Epithelial cell of proximal tubule (primary cell): Measurements from ENCODE around the gene GRIA4. TPM values are rescaled to one million over a fixed set of nuclear protein-coding genes. Genes with fewer than 3 reads are reported as not detected.

Source experiments
- DNase-seq: peaks from one replicate; pipeline ENCODE4 v3.0.0-alpha.2; 2011; ENCODE audit warnings: low read depth
- H3K4me3 ChIP-seq: 2 replicates; pipeline ENCODE4 v1.5.1; 2011; ENCODE audit warnings: low read depth, mild to moderate bottlenecking, low read length
- CTCF ChIP-seq: conservative IDR thresholded peaks from 2 replicates; pipeline ENCODE4 v1.5.1; 2012; ENCODE audit warnings: low read depth, mild to moderate bottlenecking, low read length
- total RNA-seq: library from RNA; depleted of rRNA; stranded (reverse); fragments of >200 nt; gene quantifications from 2 replicates; pipeline ENCODE4 v1.2.3, GENCODE V29; 2015

The GRIA4 gene
- total RNA-seq, 1 donor from 2014 or later = 0.69 TPM

- no peak for DNase-seq
- no peak overlapping the region for H3K4me3 ChIP-seq
- TF ChIP-seq CTCF = no peak
Observed at GRCh38 chr11:105690467-105690866, 80.6 kb downstream of the GRIA4 start.

DNA sequence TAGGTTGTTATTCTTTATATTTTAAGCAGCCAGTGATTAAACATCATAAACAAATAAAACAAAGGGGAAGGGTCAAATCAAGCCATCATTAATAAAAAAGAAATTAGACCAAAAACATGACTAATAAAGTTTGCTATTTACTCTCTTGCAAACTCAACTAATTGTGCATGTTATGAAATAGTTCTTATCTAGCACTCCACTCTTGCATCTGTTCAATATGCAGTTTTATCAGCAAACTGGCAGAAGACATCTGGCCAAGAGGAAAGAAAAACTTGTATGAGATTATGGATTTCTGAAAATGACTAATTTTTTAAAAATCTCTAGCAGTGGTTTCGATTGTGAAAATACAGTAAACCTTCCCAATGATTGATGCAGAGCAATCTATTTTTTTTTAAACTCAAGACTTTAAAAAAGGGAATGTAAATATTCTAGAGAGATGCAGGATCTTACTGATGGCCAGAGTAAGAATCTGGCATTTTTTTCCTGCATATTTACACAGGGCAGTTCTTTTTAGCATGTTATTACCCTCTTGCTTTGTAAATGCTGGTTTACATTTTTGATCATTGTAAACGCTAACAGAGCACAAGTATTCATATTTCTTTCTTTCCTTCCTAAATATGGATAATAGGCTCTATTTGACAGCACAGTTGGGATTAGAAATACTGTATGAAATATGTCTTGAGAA is 83.3 kb downstream of the GRIA4 start:
- TF ChIP-seq CTCF = no peak
- no peak for DNase-seq

GRCh38 chr11:105696000-105696399 is 86.1 kb downstream of the GRIA4 start:
- DNase-seq = no peak
- no peak for TF ChIP-seq CTCF
- no peak overlapping the region for H3K4me3 ChIP-seq

More for the DNA sequence above, 83.3 kb downstream of the GRIA4 start:
- no peak overlapping the region for H3K4me3 ChIP-seq

DNA sequence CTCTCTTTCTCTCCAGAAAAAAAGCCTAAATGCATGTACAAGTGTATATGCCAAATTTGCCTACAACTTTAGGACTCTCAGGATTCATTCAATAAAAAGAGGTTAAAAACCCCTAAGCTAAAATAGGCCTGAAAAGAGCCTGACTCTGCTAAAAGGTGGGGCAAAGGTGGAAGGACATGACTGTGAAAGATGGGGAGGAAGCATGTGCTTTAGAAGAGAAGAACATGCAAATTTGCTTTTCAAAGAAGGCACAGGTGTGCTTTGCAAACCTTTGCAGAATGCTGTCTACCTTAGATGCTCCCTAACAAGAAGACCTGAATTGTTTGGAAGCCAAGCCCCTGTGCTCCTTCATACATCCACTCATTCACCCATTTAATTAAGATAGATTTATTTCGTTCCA is 87.4 kb downstream of the GRIA4 start:
- TF ChIP-seq CTCF = no peak
- H3K4me3 ChIP-seq = no peak overlapping the region
- no peak for DNase-seq

GRCh38 chr11:105699203-105699602 is 89.3 kb downstream of the GRIA4 start:
- TF ChIP-seq CTCF = no peak
- H3K4me3 ChIP-seq = no peak overlapping the region
- DNase-seq = no peak

DNA sequence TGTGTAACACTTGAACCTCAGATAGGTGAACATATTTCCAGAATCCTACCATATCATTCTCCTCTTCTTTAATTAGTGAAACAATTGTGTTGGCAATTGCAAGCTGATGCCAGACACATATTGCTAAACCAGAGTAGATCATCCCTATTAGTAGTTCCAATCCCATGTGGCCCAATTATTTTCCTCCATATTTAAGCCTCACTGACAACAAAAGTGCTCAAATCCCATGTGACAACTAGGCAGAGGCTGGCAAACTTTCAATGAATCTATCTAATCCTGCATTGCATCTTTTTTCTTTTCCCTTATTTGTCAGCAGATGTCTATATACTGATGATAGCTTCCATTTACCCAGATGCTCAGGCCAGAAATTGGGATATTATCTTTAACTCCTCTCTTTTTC is 90.4 kb downstream of the GRIA4 start:
- TF ChIP-seq CTCF = no peak
- DNase-seq = no peak
- H3K4me3 ChIP-seq = no peak overlapping the region

- no peak for DNase-seq
- no peak for TF ChIP-seq CTCF
Observed at GRCh38 chr11:105701098-105701497, 91.2 kb downstream of the GRIA4 start.

More at GRCh38 chr11:105701098-105701497, 91.2 kb downstream of the GRIA4 start:
- no peak overlapping the region for H3K4me3 ChIP-seq
